ENCODE results near the gene EXD3. TPM values are rescaled to one million over a fixed set of nuclear protein-coding genes. Genes with fewer than 3 reads are reported as not detected.
A peak's percentile ranks its signal among the peaks of the same experiment; 100 is the strongest.

The EXD3 gene
- total RNA-seq, 2 donors from 2014 or later = 15.4 to 17.8 TPM

DNA sequence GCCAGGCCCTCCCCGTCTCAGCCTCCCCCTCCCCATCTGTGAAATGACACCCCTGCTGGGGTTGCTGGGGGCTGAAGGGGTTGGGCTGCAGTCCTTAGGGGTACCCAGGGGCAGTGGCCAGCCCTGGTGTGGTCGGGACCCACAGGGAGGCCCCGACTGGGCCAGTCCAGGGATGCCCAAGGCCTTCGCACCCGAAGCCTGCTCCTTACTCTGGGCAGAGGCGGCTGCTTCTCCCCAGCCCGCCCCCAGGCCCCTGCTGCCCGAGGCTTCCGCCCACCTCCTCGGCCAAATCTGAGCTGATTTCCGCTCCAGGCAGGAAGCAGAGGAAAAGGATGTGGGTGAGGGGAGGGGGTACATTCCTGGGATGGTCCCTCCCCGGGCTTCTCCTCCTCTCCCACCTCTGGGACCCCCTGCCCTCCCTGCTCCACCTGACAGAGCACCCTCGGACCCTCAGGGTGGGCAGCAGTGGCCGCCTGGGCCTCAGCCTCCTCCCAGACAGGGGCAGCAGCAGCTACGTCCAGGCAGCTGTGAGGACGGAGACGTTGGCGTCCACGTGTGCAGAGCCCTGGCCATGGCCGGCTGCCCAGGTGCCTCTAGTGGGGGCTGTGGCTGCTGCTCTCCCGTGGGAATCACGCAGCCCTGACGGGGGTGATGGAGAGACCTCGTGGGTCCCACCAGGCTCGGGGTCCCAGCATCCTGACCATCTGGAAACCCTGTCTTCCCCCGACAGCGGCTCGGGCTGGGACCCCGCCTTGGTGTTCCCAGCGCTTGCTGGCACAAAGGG is 116.7 kb downstream of the EXD3 start:
- ATAC-seq (no peak), DNase-seq (no peak)
- Mint-ChIP-seq H3K4me3 (no peak overlapping the region), H3K27me3 (no peaks in the 10 kb centered on the region), H3K27ac (no peak overlapping the region), H3K36me3 (ENCODE audit: low read depth) (no peaks in the 10 kb centered on the region), H3K4me1 (no peaks in the 10 kb centered on the region)
- no peaks in the 10 kb centered on the region for H3K9me3 ChIP-seq (ENCODE audit: control insufficient read depth, low read length, poor library complexity, severe bottlenecking)

DNA sequence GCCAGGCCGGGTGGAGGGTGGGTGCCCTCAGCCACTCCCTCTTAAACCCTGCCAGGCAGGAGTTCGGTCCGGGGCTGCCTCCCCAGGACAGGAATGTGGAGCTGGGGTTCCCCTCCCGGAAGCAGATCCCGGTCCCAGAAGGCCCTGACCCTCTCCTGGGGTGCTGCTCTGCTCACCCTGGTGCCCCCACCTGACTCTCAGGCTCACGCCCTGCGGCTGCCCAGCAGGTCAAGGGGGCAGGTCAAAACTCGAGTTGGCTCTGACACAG is 117.2 kb downstream of the EXD3 start:
- no peaks in the 10 kb centered on the region for H3K9me3 ChIP-seq (ENCODE audit: control insufficient read depth, low read length, poor library complexity, severe bottlenecking)
- H3K4me1 Mint-ChIP-seq = peaks cover 1% of the 10 kb centered on the region
- ATAC-seq (no peak), DNase-seq (no peak)
- no peaks in the 10 kb centered on the region for H3K36me3 Mint-ChIP-seq (ENCODE audit: low read depth)
- H3K4me3 Mint-ChIP-seq = peak overlapping the region; percentile 59
- H3K27me3 Mint-ChIP-seq = no peaks in the 10 kb centered on the region
- no peak overlapping the region for H3K27ac Mint-ChIP-seq

DNA sequence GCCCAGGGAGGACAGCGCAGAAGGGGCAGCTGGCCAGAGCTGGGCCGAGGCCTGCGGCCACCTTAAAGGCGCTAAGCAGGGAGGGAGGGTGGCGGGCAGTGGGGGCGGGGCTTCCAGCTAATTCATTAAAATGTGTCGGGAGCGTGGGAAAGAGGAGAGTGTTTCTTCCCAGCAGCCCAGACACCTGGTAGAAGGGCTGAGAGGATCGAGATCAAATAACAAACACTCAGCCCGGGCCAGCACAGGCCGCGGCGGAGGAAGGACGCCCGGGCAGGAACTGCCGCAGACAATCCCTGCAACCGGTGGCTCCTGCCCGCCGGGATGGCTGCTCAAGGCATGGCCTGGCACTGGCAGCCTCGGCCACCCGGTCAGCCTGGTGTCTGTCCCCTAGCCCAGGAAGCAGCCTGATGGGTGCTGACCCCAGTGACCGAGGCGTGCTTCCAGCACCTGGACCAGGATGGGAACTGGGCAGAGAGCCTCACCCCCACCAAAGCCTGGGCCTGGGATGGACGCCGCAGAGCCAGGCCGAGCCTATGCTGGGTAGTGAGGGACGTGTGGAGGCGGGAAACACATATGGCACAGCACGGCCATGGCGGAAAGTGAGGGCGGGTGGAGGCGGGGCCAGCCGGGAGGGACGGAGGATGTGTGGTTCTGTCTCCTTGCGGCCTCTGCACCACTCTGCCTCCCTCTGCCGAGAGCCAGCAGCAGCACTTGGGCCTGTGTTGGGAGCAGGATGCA is 117.7 kb downstream of the EXD3 start:
- Mint-ChIP-seq H3K36me3 (ENCODE audit: low read depth) (no peaks in the 10 kb centered on the region), H3K27ac (no peak overlapping the region), H3K27me3 (no peaks in the 10 kb centered on the region), H3K4me1 (peaks cover 2% of the 10 kb centered on the region), H3K4me3 (peak overlapping the region; percentile 59)
- ATAC-seq = peak; percentile 39
- DNase-seq = no peak
- no peaks in the 10 kb centered on the region for H3K9me3 ChIP-seq (ENCODE audit: control insufficient read depth, low read length, poor library complexity, severe bottlenecking)

DNA sequence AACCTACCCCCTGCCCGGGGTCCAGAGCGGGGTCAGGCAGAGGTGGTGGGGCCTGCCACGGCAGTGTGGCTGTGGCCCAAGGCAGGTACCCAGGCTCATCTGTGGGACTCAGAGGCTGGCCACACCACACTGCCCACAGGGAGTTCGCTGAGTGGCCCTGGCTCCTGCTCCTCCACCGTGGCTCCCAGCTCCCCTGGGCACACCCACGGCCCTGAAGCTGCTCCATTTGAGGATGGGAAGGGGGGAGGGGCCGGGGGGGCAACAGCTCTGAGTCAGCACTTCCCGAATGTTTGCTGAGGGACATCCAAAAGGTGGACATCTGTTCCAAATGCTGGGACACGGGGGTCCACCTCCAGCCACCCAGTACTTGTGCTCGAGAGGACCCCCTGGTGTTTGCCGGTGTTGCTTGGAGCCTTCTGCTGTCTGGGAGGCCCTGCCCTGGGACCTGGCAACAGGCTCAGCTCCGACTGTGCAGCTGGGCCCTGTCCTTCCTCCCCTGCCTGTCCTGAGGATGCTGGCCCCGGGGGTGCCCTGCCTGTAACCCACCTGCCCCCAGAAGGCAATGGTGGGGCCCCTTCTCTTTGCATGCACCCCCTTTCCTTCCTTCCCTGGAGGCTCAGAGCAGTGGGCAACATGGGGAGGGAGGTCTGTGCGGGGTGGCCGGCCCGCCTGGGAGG is 118.4 kb downstream of the EXD3 start:
- H3K27me3 Mint-ChIP-seq = no peaks in the 10 kb centered on the region
- no peaks in the 10 kb centered on the region for H3K9me3 ChIP-seq (ENCODE audit: control insufficient read depth, low read length, poor library complexity, severe bottlenecking)
- DNase-seq (no peak), ATAC-seq (no peak)
- H3K27ac Mint-ChIP-seq = no peak overlapping the region
- H3K4me1 Mint-ChIP-seq = peaks cover 2% of the 10 kb centered on the region
- H3K4me3 Mint-ChIP-seq = no peak overlapping the region
- H3K36me3 Mint-ChIP-seq (ENCODE audit: low read depth) = no peaks in the 10 kb centered on the region

DNA sequence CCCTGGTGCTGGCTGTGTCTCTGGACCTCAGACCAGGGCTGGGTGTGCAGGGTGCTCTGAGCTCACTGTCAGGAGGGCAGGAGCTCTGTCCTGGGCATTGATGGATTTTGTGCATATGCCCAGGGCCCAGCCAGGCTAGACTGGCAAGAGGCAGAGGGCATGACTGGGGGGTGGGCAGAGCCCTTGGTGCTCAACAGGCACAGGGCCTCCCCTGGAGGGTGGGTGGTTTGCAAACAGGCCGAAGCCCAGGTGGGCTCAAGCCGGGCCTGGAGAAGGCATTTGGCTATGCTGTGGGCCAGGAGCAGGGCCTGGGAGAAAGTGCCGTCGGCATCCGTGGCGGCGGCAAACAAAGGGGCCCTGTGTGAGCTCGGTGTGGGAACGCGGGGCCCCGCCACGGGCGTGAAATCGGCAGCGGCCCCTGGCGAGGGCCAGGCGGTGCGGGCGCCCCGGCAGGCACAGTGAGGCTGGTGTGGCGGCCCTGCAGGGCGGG is 119.0 kb downstream of the EXD3 start:
- no peak overlapping the region for H3K27ac Mint-ChIP-seq
- DNase-seq (peak in 1 of 3 donors; percentile 6), ATAC-seq (no peak)
- no peaks in the 10 kb centered on the region for H3K36me3 Mint-ChIP-seq (ENCODE audit: low read depth)
- peaks cover 2% of the 10 kb centered on the region for H3K4me1 Mint-ChIP-seq
- no peak overlapping the region for H3K4me3 Mint-ChIP-seq
- H3K27me3 Mint-ChIP-seq = peaks cover 4% of the 10 kb centered on the region
- H3K9me3 ChIP-seq (ENCODE audit: control insufficient read depth, low read length, poor library complexity, severe bottlenecking) = no peaks in the 10 kb centered on the region

DNA sequence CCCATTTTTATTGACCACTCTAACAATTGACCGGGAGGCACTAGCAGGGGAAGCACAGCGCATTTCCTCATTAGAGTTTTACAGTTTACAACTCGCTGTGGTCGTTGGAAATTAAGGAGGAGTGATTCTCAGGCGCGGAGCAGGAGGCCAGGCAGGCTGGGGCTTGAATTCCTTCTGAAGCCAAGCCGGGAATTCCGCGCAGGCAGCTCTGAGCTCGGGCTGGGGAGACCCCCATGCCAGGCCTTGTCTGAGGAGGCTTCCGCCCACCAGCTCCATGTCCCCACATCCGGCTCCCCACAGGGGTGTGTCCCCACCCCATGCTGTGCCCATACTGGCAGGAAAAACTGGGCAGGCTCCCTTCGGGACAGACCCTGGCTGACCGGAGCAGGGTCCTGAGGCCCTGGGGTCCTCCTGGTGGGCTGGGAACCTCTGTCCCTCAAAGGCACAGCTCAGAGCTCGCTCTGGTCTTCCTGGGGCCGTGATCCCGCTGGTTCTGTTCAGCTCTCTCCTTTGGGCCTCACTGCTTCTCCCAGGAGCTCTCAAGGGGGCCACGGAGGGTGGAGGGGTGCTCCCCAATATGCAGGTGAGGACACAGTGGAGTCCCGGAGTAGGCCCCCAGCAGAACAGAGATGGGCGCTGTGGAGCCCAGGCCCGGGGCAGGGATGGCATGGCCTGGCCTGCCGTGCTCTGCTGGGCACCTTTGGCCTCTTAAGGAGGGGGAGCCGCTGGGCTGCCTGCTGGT is 119.6 kb downstream of the EXD3 start:
- no peak for ATAC-seq
- Mint-ChIP-seq H3K36me3 (ENCODE audit: low read depth) (no peaks in the 10 kb centered on the region), H3K4me3 (no peak overlapping the region), H3K27ac (no peak overlapping the region), H3K4me1 (peaks cover 2% of the 10 kb centered on the region), H3K27me3 (peaks cover 5% of the 10 kb centered on the region)
- H3K9me3 ChIP-seq (ENCODE audit: control insufficient read depth, low read length, poor library complexity, severe bottlenecking) = no peaks in the 10 kb centered on the region
- peak in 1 of 3 donors; percentile 7 for DNase-seq

DNA sequence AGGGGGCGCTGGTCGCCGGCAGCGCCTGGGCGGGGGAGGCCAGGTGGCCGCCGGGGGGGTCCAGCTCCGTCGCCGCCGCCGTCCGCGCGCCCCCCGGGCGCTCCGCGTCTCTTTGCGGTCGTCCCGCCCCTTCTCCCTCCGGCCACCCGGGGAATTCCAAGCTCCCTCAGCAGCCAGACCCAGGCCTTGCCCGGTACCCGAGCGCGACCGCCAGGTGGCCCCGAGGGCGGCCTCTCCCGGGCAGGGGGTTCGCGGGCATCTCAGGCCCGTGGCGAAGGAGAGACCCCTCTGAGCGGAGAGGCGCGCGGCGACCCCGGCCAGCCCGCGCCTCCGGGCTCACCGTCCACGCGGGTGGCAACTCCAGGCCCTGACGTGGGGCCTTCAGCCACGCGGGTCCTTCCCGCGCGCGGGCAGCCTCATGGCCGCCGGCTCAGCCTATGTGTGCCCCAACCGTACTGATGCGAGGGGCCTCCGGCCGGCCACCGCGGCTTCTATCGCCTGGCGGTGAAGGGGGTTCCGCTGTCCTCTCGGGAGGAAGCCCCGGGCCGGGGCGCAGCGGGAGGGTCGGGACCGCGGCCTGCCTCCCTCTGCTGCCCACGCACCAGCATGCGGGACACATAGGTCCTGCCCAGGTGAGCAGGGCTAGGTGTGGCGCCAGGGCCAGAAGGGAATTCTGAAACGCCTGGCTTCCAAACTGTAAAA is 120.4 kb downstream of the EXD3 start:
- Mint-ChIP-seq H3K27me3 (peaks cover 5% of the 10 kb centered on the region), H3K27ac (no peak overlapping the region), H3K4me3 (peak overlapping the region; percentile 71), H3K4me1 (peaks cover 2% of the 10 kb centered on the region), H3K36me3 (ENCODE audit: low read depth) (no peaks in the 10 kb centered on the region)
- ATAC-seq (no peak), DNase-seq (no peak)
- no peaks in the 10 kb centered on the region for H3K9me3 ChIP-seq (ENCODE audit: control insufficient read depth, low read length, poor library complexity, severe bottlenecking)

DNA sequence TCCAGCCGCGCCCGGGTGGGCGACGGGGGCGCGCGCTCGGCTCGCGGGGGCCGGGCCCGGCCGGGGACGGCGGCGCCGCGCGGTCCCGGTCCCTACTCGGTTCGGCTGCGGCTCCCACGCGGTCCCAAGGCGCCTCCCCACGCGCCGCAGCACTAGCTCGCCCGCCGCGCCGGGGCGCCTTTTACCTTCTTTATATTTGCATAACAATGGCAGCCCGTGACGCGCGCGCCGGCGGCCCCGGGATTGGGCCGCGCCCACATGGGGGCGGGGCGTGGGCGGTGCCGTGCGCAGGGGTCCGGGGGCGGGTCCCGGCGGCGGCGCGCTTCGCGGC is 120.9 kb downstream of the EXD3 start, which contains the start of gene NRARP:
Gene NRARP (minus strand): TSS at position 154 of the 331 bp plus-strand sequence. CDS start 343 bp downstream, outside the sequence.
- Mint-ChIP-seq H3K27ac (no peak within 1 kb of the TSS), H3K4me3 (peak within 1 kb of the TSS; percentile 71), H3K4me1 (peaks cover 2% of the 10 kb centered on the region), H3K27me3 (peaks cover 9% of the 10 kb centered on the region), H3K36me3 (ENCODE audit: low read depth) (no peaks in the 10 kb centered on the region)
- H3K9me3 ChIP-seq (ENCODE audit: control insufficient read depth, low read length, poor library complexity, severe bottlenecking) = no peaks in the 10 kb centered on the region
- peak; percentile 84 to 91 (median 88) for DNase-seq
- peak; percentile 93 for ATAC-seq

DNA sequence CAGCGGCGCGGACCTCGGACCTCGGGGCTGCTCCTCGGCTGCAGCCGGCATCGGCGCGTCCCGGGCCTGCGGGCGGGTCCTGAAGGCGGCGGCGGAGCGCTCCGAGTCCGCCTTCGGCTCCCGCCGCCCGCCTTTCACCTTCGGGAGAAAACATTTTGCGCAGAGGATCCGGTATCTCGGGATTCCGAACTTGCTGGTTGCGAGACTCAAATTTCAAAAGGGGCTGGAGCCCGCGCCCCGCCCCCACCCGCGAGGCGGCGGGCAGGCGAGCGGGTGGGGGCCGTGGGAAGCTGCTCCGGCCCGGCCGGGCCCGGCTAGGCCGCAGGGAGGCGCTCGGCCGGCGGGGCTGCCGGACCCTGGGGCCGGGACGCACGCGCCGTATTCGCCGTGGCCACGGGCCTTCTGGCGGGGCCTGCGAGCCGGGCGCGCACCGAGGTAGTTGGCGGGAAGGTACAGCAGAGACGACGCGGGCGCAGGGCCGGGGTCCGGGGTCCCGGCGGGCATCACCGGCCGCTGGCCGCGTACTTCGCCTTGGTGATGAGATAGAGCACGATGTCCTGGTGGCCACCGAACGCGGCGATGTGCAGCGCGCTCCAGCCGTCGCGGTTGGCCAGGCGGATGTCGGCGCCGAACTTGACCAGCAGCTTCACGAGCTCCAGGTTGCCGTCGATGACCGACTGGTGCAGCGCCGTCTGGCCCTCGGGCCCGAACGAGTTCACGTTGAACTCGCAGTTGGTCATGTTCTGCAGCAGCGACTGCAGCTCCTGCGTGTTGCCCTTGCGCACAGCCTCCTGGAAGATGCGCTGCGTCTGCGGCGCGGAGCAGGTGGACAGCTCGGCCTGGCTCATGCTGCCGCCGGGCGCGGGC is 121.6 kb downstream of the EXD3 start:
- Mint-ChIP-seq H3K36me3 (ENCODE audit: low read depth) (peaks cover 2% of the 10 kb centered on the region), H3K4me3 (peak overlapping the region; percentile 81), H3K27me3 (peaks cover 16% of the 10 kb centered on the region), H3K27ac (no peak overlapping the region), H3K4me1 (peaks cover 7% of the 10 kb centered on the region)
- peak in 1 of 3 donors; percentile 12 for DNase-seq
- no peaks in the 10 kb centered on the region for H3K9me3 ChIP-seq (ENCODE audit: control insufficient read depth, low read length, poor library complexity, severe bottlenecking)
- peak; percentile 14 for ATAC-seq

DNA sequence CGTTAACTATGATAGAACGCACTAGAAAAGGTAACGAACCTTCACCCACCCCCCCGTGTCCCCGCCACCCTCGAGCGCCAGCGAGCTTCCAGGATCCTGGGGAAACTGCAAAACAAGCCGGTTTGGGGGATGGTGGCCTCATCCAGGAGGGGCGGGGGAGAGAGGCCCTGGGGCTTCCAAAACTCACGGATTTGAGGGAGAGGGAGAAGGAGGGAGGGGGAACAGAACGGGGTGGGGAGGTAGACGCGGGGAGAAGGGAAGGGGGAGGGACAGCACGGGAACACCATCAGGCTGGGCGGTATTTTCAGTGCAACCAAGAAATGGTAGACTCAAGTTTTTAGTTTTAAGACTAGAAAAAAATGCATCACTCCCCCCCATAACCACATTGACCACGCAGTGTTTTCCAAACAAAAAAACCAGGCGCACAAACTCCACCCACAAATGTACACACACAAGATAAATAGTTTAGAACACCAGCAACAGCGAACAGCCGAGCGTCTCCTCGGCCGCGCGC is 122.3 kb downstream of the EXD3 start:
- no peak for DNase-seq
- no peaks in the 10 kb centered on the region for H3K9me3 ChIP-seq (ENCODE audit: control insufficient read depth, low read length, poor library complexity, severe bottlenecking)
- Mint-ChIP-seq H3K4me3 (peak overlapping the region; percentile 81), H3K36me3 (ENCODE audit: low read depth) (peaks cover 2% of the 10 kb centered on the region), H3K27me3 (peaks cover 17% of the 10 kb centered on the region), H3K4me1 (peaks cover 7% of the 10 kb centered on the region), H3K27ac (no peak overlapping the region)
- no peak for ATAC-seq

DNA sequence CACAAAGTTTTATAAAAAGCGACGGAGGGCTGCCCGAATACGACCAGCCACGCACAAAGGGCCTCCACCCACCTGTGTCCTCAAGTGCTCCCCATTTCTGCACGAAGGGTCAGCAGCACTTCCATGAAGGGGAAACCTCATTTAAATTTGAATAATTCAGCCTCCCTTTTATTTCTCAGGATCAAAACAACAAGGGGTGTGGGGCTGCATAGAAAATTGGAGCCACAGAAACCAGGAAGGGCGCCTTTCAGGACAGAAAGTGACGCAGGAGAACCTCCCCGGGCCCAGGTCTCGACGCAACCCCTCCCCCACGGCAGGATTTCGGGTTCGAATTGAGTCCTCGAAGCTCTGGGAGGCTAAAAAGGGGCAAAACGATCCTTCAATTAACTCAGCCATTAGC is 123.0 kb downstream of the EXD3 start:
- DNase-seq (no peak), ATAC-seq (no peak)
- H3K36me3 Mint-ChIP-seq (ENCODE audit: low read depth) = peaks cover 2% of the 10 kb centered on the region
- peaks cover 7% of the 10 kb centered on the region for H3K4me1 Mint-ChIP-seq
- H3K9me3 ChIP-seq (ENCODE audit: control insufficient read depth, low read length, poor library complexity, severe bottlenecking) = no peaks in the 10 kb centered on the region
- H3K4me3 Mint-ChIP-seq = peak overlapping the region; percentile 49
- H3K27me3 Mint-ChIP-seq = peaks cover 17% of the 10 kb centered on the region
- peak overlapping the region; percentile 60 for H3K27ac Mint-ChIP-seq

DNA sequence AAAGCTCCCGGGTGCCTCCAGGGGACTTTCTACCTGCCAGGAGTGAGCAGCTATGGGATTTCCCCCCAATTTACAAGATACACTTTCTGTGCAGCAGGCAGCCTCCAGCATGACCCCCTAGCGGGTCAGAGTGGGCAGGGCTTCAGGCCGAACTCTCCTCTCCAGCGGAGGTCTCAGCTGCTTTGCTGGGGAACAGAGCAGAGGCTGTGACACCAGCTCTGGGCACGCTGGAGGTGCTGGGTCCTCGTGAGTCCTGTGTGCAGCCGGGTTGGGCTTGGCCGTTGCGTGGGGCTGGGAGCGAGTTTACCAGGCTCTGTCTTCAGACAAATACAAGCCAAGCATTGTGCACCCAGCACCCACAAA is 123.8 kb downstream of the EXD3 start:
- ATAC-seq (no peak), DNase-seq (no peak)
- H3K36me3 Mint-ChIP-seq (ENCODE audit: low read depth) = peaks cover 2% of the 10 kb centered on the region
- peaks cover 7% of the 10 kb centered on the region for H3K4me1 Mint-ChIP-seq
- no peaks in the 10 kb centered on the region for H3K9me3 ChIP-seq (ENCODE audit: control insufficient read depth, low read length, poor library complexity, severe bottlenecking)
- peaks cover 23% of the 10 kb centered on the region for H3K27me3 Mint-ChIP-seq
- no peak overlapping the region for H3K4me3 Mint-ChIP-seq
- no peak overlapping the region for H3K27ac Mint-ChIP-seq
